ENCODE measurements around the gene SPACA4.
"Not testable (repeated sequence)": the region's sequence is repeated elsewhere in the genome, so short reads cannot be mapped to it uniquely, and the experiment has no call there.

SPACA4 gene

DNA sequence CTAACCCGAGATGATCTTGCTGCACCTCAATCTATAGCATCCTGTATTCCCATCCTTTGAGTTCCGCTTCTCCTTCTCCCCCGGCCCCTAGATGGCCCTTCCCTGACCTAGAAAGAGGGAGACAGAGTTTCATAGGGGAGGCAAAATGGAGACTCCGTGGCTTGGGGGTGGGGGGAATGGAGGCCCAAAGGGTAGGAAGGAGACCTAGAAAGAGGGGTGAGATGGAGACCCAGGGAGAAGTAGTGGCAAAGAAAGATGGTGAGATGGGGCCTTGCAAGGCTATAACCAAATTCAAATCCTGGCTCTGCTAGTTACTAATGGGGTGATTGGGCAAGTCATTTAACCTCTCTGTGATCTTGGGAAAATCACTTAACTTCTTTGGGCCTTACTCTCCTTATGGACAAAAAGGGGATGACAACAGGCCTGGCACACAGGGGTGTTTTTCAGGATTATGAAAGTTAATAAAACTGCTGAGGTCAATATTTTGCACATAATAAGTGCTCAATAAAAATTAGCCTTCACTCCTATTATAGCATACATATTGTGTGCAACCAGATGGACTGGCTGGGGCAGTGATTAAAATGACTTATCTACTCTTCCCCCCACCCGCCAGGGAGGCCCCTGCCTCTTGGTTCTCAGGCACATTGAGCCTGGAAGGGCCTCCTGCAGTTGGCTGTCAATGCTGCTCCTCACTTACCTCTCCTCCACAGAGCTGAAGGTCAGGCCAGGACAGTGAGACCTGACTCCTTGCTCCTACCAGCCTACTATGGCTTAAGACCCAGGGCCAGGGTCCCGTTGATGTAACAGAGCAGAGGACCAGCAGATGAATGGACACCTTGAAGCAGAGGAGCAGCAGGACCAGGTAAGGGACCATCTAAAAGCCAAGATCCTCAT, 13.4 kb downstream of the SPACA4 start:
- DNase-seq, result no peak

DNA sequence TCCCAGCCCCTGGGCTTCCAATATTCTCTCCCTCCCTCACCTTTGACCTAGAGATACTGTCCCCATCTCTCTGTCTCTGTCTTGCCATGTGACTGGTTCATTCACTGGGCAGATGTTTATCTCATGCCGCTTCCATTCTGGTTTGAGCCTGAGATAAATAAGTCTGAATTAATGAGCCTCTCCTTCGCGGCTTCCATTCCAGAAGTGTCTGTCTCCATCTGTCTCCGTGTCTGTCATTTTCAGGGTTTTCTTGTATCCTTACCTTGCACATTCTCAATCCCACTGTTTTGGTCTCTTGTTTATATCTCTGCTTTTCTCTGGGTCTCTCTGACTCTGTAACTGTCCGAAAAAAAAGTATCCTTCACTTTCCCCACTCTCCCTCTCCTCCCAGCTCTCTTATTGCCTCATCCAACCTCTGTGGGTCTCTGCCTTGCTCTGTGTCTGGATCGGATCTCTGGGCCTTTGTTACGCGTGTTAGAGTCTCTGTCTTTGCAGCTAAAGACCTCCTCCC, 17.1 kb downstream of the SPACA4 start:
- no peak for DNase-seq

GRCh38 chr19:48624067-48624594, 17.6 kb downstream of the SPACA4 start:
- peak; percentile 89 for DNase-seq

- DNase-seq, result no peak
Observed at GRCh38 chr19:48624791-48625723, 18.5 kb downstream of the SPACA4 start.

GRCh38 chr19:48625891-48626327, 19.4 kb downstream of the SPACA4 start:
- DNase-seq, result no peak

GRCh38 chr19:48627201-48627864, 20.8 kb downstream of the SPACA4 start:
- DNase-seq, result no peak

- no peak for DNase-seq
Observed at GRCh38 chr19:48627865-48628314, 21.3 kb downstream of the SPACA4 start.

- DNase-seq, result no peak
Observed at GRCh38 chr19:48628486-48629296, 22.1 kb downstream of the SPACA4 start.

- DNase-seq, result no peak
Observed at GRCh38 chr19:48629297-48629598, 22.7 kb downstream of the SPACA4 start.

DNA sequence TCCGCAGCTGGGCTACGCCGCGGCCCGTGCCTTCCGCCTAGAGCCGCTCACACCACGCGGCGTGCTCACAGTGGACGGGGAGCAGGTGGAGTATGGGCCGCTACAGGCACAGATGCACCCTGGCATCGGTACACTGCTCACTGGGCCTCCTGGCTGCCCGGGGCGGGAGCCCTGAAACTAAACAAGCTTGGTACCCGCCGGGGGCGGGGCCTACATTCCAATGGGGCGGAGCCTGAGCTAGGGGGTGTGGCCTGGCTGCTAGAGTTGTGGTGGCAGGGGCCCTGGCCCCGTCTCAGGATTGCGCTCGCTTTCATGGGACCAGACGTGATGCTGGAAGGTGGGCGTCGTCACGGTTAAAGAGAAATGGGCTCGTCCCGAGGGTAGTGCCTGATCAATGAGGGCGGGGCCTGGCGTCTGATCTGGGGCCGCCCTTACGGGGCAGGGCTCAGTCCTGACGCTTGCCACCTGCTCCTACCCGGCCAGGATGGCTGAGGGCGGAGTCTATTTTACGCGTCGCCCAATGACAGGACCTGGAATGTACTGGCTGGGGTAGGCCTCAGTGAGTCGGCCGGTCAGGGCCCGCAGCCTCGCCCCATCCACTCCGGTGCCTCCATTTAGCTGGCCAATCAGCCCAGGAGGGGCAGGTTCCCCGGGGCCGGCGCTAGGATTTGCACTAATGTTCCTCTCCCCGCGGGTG, 23.2 kb downstream of the SPACA4 start:
- no peak for DNase-seq

- no peak for DNase-seq
Observed at GRCh38 chr19:48630296-48631063, 23.9 kb downstream of the SPACA4 start.

DNA sequence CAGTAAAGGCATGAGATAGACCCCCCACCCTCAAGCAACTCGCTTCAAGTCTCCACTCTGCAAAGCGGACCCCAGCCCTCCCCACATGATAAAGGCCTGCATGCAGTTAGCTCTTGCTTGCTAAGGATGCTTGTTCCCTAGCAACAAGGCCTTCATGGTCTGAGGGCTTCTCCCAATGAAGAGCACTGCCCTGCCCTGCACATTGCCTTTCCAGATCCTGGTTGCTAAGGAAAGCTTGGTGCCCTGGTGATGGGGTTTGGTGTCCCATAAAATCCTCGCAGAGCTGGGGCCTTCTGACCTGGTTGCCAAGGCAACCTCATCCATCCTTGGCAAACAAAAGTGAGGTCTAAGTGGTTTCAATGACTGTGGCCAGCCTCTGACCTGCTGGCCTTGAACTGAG, 24.7 kb downstream of the SPACA4 start:
- DNase-seq, result no peak

GRCh38 chr19:48632286-48632685, 25.7 kb downstream of the SPACA4 start:
- DNase-seq, result not testable (repeated sequence)

DNA sequence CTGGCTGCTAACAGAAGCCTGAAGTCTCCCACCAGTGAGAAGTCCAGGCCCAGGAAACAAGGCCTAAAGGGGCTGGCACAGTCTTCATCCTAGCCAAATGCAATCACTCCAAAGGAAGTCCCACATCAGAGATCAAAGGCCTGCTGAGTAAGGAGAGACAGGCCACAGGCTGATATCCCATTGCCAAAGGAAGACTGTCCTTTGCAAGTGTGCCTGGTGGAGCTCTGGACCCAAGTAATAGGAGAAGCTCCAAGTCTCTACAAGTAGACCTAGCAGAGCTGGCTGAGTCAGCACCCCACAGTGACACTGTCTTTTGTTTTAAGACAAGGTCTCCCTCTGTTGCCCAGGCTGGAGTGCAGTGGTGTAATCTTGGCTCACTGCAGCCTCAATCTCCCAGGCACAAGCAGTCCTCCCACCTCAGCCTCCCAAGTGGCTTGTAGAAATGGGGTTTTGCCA, 26.2 kb downstream of the SPACA4 start:
- DNase-seq, result no peak

- no peak for DNase-seq
Observed at GRCh38 chr19:48633148-48634035, 26.9 kb downstream of the SPACA4 start.

DNA sequence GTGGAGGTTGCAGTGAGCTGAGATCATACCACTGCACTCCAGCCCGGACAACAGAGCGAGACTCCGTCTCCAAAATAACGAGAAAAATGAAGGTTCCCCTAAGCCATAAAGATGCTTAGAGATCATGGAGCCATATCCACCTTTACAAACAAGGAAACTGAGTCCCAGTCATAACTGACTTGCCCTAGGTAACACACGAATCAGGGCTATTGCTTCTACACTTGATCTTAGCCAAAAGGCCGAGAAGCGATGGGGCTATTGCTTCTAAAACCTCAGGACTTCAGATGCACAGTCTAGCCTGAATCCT, 27.4 kb downstream of the SPACA4 start:
- no peak for DNase-seq

DNA sequence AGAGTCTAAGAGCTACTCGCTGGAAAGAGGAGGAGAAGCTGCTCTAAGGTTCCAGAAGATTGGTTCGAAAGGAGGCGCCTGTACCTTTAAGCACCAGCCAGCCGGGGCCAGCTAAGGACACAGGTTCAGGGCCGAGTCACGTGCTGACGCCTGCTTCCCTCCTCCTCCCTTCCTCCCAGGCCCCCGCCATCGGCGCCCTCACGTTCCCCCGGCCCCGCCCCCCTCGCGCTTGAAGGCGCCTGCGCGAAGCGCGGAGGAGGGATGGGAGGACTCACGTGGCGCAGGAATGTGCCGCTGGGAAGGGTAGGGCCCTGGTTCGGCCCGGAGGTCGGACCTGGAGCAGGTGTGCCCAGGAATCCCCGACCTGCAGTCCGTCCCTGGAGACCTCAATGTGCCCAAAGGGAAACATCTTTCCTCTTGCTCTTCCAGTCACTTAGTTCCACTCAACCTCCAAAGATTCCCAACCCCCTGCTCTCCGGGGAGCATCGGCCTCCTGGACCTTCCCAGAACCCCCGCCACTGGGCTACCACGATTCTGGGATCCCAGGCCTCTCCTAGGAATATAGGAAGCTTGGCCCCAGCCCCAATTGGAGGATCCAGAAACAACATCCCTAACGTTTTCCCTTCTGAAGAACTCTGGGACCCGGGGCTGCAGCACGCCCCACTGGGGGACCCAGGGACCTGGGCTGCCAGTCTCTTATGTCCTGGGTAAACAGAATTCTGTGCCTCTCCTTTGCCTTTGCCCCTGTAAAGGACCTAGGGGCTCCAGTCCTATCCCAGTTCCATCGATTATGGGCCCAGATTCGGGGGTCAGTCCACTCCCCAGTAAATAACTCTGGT, 28.1 kb downstream of the SPACA4 start:
- DNase-seq, result peak; percentile 82

- peak; percentile 74 for DNase-seq
Observed at GRCh38 chr19:48635263-48635965, 28.9 kb downstream of the SPACA4 start.

All from T-helper 9 cell (primary cell).